Measurements from ENCODE around the gene P2RY11. TPM values are rescaled to one million over a fixed set of nuclear protein-coding genes. Genes with fewer than 3 reads are reported as not detected.

The P2RY11 gene
- total and polyA plus RNA-seq, 12 donors, result 4.2 to 13.8 (median 6.4) TPM

- Histone ChIP-seq H3K4me3 (no peak overlapping the region), H3K27me3 (no peaks in the 10 kb centered on the region), H3K27ac (peak overlapping the region in 1 of 10 donors; percentile 86), H3K36me3 (peaks cover 0 to 7% (median 5%) of the 10 kb centered on the region in 9 donors), H3K9me3 (no peaks in the 10 kb centered on the region), H3K4me1 (peaks cover 5 to 49% (median 15%) of the 10 kb centered on the region in 9 donors)
- intact Hi-C loops (cut with DNase I), result no loop called here
- DNase-seq, result no peak
- no peak for TF ChIP-seq CTCF (IDR thresholded peaks at IDR 0.05)
- ATAC-seq, result no peak
- 75 to 83% methylated on average over 7 of the region's 7 CpGs for WGBS, 2 donors
These were observed 8.7 kb upstream of the P2RY11 start for GRCh38 chr19:10102787-10103236.

- Histone ChIP-seq H3K4me3 (no peak overlapping the region), H3K4me1 (peaks cover 5 to 51% (median 15%) of the 10 kb centered on the region in 9 donors), H3K9me3 (no peaks in the 10 kb centered on the region), H3K27ac (peak overlapping the region in 1 of 10 donors; percentile 85), H3K27me3 (no peaks in the 10 kb centered on the region), H3K36me3 (peaks cover under 1 to 20% (median 10%) of the 10 kb centered on the region in 9 donors)
- ATAC-seq, result no peak
- no peak for DNase-seq
- intact Hi-C loops (cut with DNase I), result no loop called here
- no peak for TF ChIP-seq CTCF (IDR thresholded peaks at IDR 0.05)
These were observed 7.4 kb upstream of the P2RY11 start for GRCh38 chr19:10104130-10104513.

GRCh38 chr19:10104665-10105508, 6.6 kb upstream of the P2RY11 start:
- H3K4me1 ChIP-seq, result peaks cover 5 to 51% (median 15%) of the 10 kb centered on the region in 9 donors
- no peak overlapping the region for H3K4me3 ChIP-seq
- peak overlapping the region in 1 of 10 donors; percentile 85 for H3K27ac ChIP-seq
- no peaks in the 10 kb centered on the region for H3K9me3 ChIP-seq
- 48 to 61% methylated on average over 15 of the region's 15 CpGs for WGBS, 2 donors
- ATAC-seq, result no peak
- intact Hi-C loops (cut with DNase I), result loop anchor here in 2 of 10 donors (5.0 kb wide), 1 partner anchor 147 kb away; the partner anchor contains the start of gene MRPL4 (in 2 of the 2)
- H3K27me3 ChIP-seq, result no peaks in the 10 kb centered on the region
- no peak for DNase-seq
- no peak for TF ChIP-seq CTCF (IDR thresholded peaks at IDR 0.05)
- H3K36me3 ChIP-seq, result peaks cover 4 to 28% (median 18%) of the 10 kb centered on the region in 9 donors

GRCh38 chr19:10105509-10106099, 5.9 kb upstream of the P2RY11 start:
- DNase-seq (no peak), ATAC-seq (peak in 4 of 8 donors; percentile 1 to 7 (median 4))
- Histone ChIP-seq H3K4me1 (peaks cover 5 to 51% (median 15%) of the 10 kb centered on the region in 9 donors), H3K27ac (peak overlapping the region in 5 of 10 donors; percentile 46 to 88 (median 85)), H3K27me3 (no peaks in the 10 kb centered on the region), H3K9me3 (no peaks in the 10 kb centered on the region), H3K36me3 (peaks cover 4 to 35% (median 25%) of the 10 kb centered on the region in 9 donors), H3K4me3 (peak overlapping the region in 9 of 10 donors; percentile 54 to 87 (median 80))
- intact Hi-C loops (cut with DNase I), result loop anchor here in 3 of 10 donors (1.0 to 5.0 kb wide), 2 partner anchors 14 to 147 kb away; partner anchors contain the start of genes MRPL4 (in 2 of the 3) and EIF3G (in 1 of the 3)
- WGBS, 2 donors, result 48 to 50% methylated on average over 16 of the region's 16 CpGs
- TF ChIP-seq CTCF (IDR thresholded peaks at IDR 0.05), result no peak

Data from heart right ventricle (tissue), 16 donors.